H9 (cell line): ENCODE measurements around the gene GLCE. TPM values are rescaled to one million over a fixed set of nuclear protein-coding genes. Genes with fewer than 3 reads are reported as not detected.

Experiments used
- DNase-seq: peaks from one replicate; pipeline ENCODE4 v3.0.0-alpha.2; 2017
- H2AFZ ChIP-seq: one replicate; pipeline ENCODE4 v1.6.1; 2013; ENCODE audit warnings: mild to moderate bottlenecking, low read length, control low read depth, moderate library complexity
- H2AK5ac ChIP-seq: 2 replicates; pipeline ENCODE4 v1.6.1; 2013; ENCODE audit warnings: low read length, control low read depth, mixed read lengths; ENCODE audit not compliant: insufficient read length
- H2BK120ac ChIP-seq: one replicate; pipeline ENCODE4 v1.6.1; 2013; ENCODE audit warnings: low read depth, mild to moderate bottlenecking, low read length, control low read depth, inconsistent platforms; ENCODE audit not compliant: poor library complexity, severe bottlenecking
- H2BK12ac ChIP-seq: 2 replicates; pipeline ENCODE4 v1.6.1; 2013; ENCODE audit warnings: low read length, control low read depth, mixed read lengths, low read depth; ENCODE audit not compliant: insufficient read length
- H2BK15ac ChIP-seq: 2 replicates; pipeline ENCODE4 v1.6.1; 2013; ENCODE audit warnings: low read depth, low read length, control low read depth
- H2BK20ac ChIP-seq: one replicate; pipeline ENCODE4 v1.6.1; 2013; ENCODE audit warnings: low read depth, mild to moderate bottlenecking, low read length, control low read depth, inconsistent platforms; ENCODE audit not compliant: poor library complexity, severe bottlenecking
- H2BK5ac ChIP-seq: 2 replicates; pipeline ENCODE4 v1.6.1; 2013; ENCODE audit warnings: low read length, control low read depth, mixed read lengths; ENCODE audit not compliant: insufficient read length
- H3K14ac ChIP-seq: 2 replicates; pipeline ENCODE4 v1.6.1; 2013; ENCODE audit warnings: low read length, control low read depth; ENCODE audit not compliant: insufficient read depth
- H3K18ac ChIP-seq: 2 replicates; pipeline ENCODE4 v1.6.1; 2013; ENCODE audit warnings: low read depth, mild to moderate bottlenecking, mixed read lengths, low read length, control low read depth; ENCODE audit not compliant: insufficient read length
- H3K23ac ChIP-seq: 2 replicates; pipeline ENCODE4 v1.6.1; 2013; ENCODE audit warnings: low read length, control low read depth, mixed read lengths, low read depth; ENCODE audit not compliant: insufficient read length
- H3K23me2 ChIP-seq: 2 replicates; pipeline ENCODE4 v1.6.1; 2013; ENCODE audit warnings: low read depth, mild to moderate bottlenecking, mixed read lengths, low read length, control low read depth; ENCODE audit not compliant: insufficient read length, poor library complexity, severe bottlenecking
- H3K27ac ChIP-seq: 2 replicates; pipeline ENCODE4 v1.5.1; 2013; ENCODE audit warnings: low read length, control low read depth, mixed read lengths, low read depth; ENCODE audit not compliant: insufficient read length
- H3K27me3 ChIP-seq: 2 replicates; pipeline ENCODE4 v1.6.1; 2013; ENCODE audit warnings: low read length, control low read depth, inconsistent platforms; ENCODE audit not compliant: insufficient read depth
- H3K4ac ChIP-seq: 2 replicates; pipeline ENCODE4 v1.6.1; 2013; ENCODE audit warnings: low read depth, mild to moderate bottlenecking, control low read depth, inconsistent platforms, low read length, moderate library complexity
- H3K4me1 ChIP-seq: 2 replicates; pipeline ENCODE4 v1.6.1; 2013; ENCODE audit warnings: low read length, control low read depth, inconsistent platforms; ENCODE audit not compliant: insufficient read depth
- H3K4me2 ChIP-seq: 2 replicates; pipeline ENCODE4 v1.6.1; 2013; ENCODE audit warnings: low read length, control low read depth, mixed read lengths; ENCODE audit not compliant: insufficient read length, insufficient read depth
- H3K56ac ChIP-seq: 2 replicates; pipeline ENCODE4 v1.6.1; 2013; ENCODE audit warnings: low read depth, mild to moderate bottlenecking, mixed read lengths, low read length, control low read depth; ENCODE audit not compliant: insufficient read length
- H3K79me1 ChIP-seq: 2 replicates; pipeline ENCODE4 v1.6.1; 2013; ENCODE audit warnings: low read depth, mild to moderate bottlenecking, moderate library complexity, low read length, control low read depth, inconsistent platforms; ENCODE audit not compliant: insufficient read depth, poor library complexity, severe bottlenecking
- H3K79me2 ChIP-seq: 2 replicates; pipeline ENCODE4 v1.6.1; 2013; ENCODE audit warnings: low read length, control low read depth, inconsistent platforms; ENCODE audit not compliant: insufficient read depth
- H3K9ac ChIP-seq: 2 replicates; pipeline ENCODE4 v1.6.1; 2013; ENCODE audit warnings: low read length, control low read depth, mixed read lengths; ENCODE audit not compliant: insufficient read length; ENCODE audit errors: extremely low read depth
- H3K9me3 ChIP-seq: one replicate; pipeline ENCODE4 v1.6.1; 2013; ENCODE audit warnings: low read depth, low read length, inconsistent platforms; ENCODE audit not compliant: control insufficient read depth
- H3T11ph ChIP-seq: one replicate; pipeline ENCODE4 v1.6.1; 2013; ENCODE audit warnings: mild to moderate bottlenecking, low read length, control low read depth, inconsistent platforms
- H4K20me1 ChIP-seq: one replicate; pipeline ENCODE4 v1.6.1; 2013; ENCODE audit not compliant: control insufficient read depth, insufficient read length, insufficient read depth
- H4K5ac ChIP-seq: 2 replicates; pipeline ENCODE4 v1.6.1; 2013; ENCODE audit warnings: low read depth, mild to moderate bottlenecking, mixed read lengths, low read length, control low read depth; ENCODE audit not compliant: insufficient read length
- H4K8ac ChIP-seq: replicated peaks from 2 replicates; pipeline ENCODE4 v1.6.1; 2013; ENCODE audit warnings: low read length, control low read depth, mixed read lengths, low read depth; ENCODE audit not compliant: insufficient read length
- H4K91ac ChIP-seq: 2 replicates; pipeline ENCODE4 v1.6.1; 2013; ENCODE audit warnings: low read depth, mild to moderate bottlenecking, moderate library complexity, mixed read lengths, low read length, control low read depth; ENCODE audit not compliant: insufficient read length
- H3K27ac Mint-ChIP-seq, 3 experiments: 2 replicates in 2 of 3; 3 replicates in 1 of 3; pipeline ENCODE4 v1.8.0; 2020 to 2021; ENCODE audit warnings: mixed read lengths in 3 of 3, mild to moderate bottlenecking in 1 of 3, moderate library complexity in 1 of 3
- H3K27me3 Mint-ChIP-seq: 2 replicates; pipeline ENCODE4 v1.8.0; 2021; ENCODE audit warnings: low read depth, mild to moderate bottlenecking, moderate library complexity, mixed read lengths
- H3K36me3 Mint-ChIP-seq, 3 experiments: 2 replicates in 2 of 3; 3 replicates in 1 of 3; pipeline ENCODE4 v1.8.0; 2020 to 2021; ENCODE audit warnings: low read depth in 3 of 3, mixed read lengths in 3 of 3; ENCODE audit not compliant: insufficient read depth in 1 of 3
- H3K4me1 Mint-ChIP-seq, 2 experiments: 2 replicates each; pipeline ENCODE4 v1.8.0; 2020; ENCODE audit warnings: mixed read lengths in 2 of 2
- H3K4me3 Mint-ChIP-seq, 2 experiments: 2 replicates in 1 of 2; 3 replicates in 1 of 2; pipeline ENCODE4 v1.8.0; 2020 to 2021; ENCODE audit warnings: mild to moderate bottlenecking in 2 of 2, mixed read lengths in 2 of 2, moderate library complexity in 1 of 2
- H3K9me3 Mint-ChIP-seq, 2 experiments: 2 replicates in 1 of 2; 3 replicates in 1 of 2; pipeline ENCODE4 v1.8.0; 2020; ENCODE audit warnings: mild to moderate bottlenecking in 2 of 2, mixed read lengths in 2 of 2, moderate library complexity in 1 of 2
- WGBS: extraction: QIAGEN DNeasy Blood & Tissue Kit; methylation state at CpG from one replicate; pipeline ENCODE4 v1.1.7; 2013; ENCODE audit warnings: missing lambda C conversion rate, low lambda C conversion rate, mixed read lengths; ENCODE audit not compliant: insufficient read length; ENCODE audit errors: extremely low coverage; 5-methylcytosine and 5-hydroxymethylcytosine counted together
- total RNA-seq: library from RNA; stranded (reverse); gene quantifications from 2 replicates; pipeline ENCODE4 v1.2.1, GENCODE V29; 2021
- TF ChIP-seq, protein P1 (sequence below): fragments of 200-600 bp; sonication (generic); conservative IDR thresholded peaks from 3 replicates; pipeline ENCODE4 v1.8.0; 2021; ENCODE audit warnings: antibody characterized with exemption, mild to moderate bottlenecking

Gene GLCE
- total RNA-seq, 1 experiment from 2014 or later = 12.2 TPM

DNA sequence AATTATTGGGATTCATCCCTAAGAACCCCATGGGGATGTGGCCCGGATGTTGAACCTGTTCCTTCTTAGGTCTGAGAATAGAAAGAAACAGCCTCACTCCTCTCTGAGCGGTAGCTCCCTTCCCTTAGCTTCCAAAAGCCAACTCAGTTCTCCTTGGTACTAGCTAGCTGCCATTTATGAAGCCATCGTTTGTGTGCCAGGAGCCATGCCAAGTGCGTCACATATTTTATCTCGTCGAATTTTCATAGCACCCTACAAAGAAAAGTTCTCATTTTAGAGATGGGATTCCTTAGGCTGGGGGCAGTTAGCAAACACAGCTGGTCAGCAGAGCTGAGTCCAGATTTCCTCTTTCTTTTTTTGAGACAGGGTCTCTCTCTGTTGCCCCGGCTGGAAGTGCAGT, 45.4 kb upstream of the GLCE start:
- Histone ChIP-seq H3K23me2 (peaks cover 3% of the 10 kb centered on the region), H4K91ac (no peak overlapping the region), H3K56ac (no peak overlapping the region), H3K4me2 (no peak overlapping the region), H3K14ac (no peak overlapping the region), H4K5ac (no peak overlapping the region), H3K18ac (no peak overlapping the region), H3K9me3 (no peaks in the 10 kb centered on the region), H2AFZ (no peak overlapping the region), H3T11ph (no peak overlapping the region), H3K79me1 (no peaks in the 10 kb centered on the region), H4K8ac (no peak overlapping the region), H2BK20ac (no peak overlapping the region), H3K4ac (no peak overlapping the region), H2BK120ac (no peak overlapping the region), H3K9ac (no peak overlapping the region), H4K20me1 (no peaks in the 10 kb centered on the region), H3K23ac (no peak overlapping the region), H2BK12ac (no peak overlapping the region), H2BK5ac (no peak overlapping the region), H2BK15ac (no peak overlapping the region), H3K4me1 (peaks cover 25% of the 10 kb centered on the region), H2AK5ac (no peak overlapping the region), H3K27me3 (peaks cover 4% of the 10 kb centered on the region; the same call in 1 of the 2 replicates), H3K27ac (no peak overlapping the region), H3K79me2 (no peaks in the 10 kb centered on the region)
- Mint-ChIP-seq H3K36me3 (peaks cover 0 to 3% (median 0%) of the 10 kb centered on the region in 3 experiments; a peak in 2 of 7 replicates), H3K9me3 (no peaks in the 10 kb centered on the region; a peak in 1 of 5 replicates), H3K27ac (no peak overlapping the region; a peak in 1 of 7 replicates), H3K4me3 (no peak overlapping the region), H3K4me1 (peaks cover 52 to 57% of the 10 kb centered on the region in 2 experiments), H3K27me3 (peaks cover 82% of the 10 kb centered on the region)
- WGBS = no CpG with 5 or more reads among the region's 7 CpGs
- no peak for DNase-seq
- TF ChIP-seq, protein P1, sequence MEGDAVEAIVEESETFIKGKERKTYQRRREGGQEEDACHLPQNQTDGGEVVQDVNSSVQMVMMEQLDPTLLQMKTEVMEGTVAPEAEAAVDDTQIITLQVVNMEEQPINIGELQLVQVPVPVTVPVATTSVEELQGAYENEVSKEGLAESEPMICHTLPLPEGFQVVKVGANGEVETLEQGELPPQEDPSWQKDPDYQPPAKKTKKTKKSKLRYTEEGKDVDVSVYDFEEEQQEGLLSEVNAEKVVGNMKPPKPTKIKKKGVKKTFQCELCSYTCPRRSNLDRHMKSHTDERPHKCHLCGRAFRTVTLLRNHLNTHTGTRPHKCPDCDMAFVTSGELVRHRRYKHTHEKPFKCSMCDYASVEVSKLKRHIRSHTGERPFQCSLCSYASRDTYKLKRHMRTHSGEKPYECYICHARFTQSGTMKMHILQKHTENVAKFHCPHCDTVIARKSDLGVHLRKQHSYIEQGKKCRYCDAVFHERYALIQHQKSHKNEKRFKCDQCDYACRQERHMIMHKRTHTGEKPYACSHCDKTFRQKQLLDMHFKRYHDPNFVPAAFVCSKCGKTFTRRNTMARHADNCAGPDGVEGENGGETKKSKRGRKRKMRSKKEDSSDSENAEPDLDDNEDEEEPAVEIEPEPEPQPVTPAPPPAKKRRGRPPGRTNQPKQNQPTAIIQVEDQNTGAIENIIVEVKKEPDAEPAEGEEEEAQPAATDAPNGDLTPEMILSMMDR = no peak
